HG03060 (cell line): ENCODE data around the gene SPATC1L.

Experiments used
- ATAC-seq: cut with Tn5 transposase; IDR thresholded peaks from one replicate; pipeline ENCODE4 v1.9.1; 2021; ENCODE audit warnings: low read depth, moderate number of reproducible peaks; ENCODE audit not compliant: unreplicated experiment

The SPATC1L gene

DNA sequence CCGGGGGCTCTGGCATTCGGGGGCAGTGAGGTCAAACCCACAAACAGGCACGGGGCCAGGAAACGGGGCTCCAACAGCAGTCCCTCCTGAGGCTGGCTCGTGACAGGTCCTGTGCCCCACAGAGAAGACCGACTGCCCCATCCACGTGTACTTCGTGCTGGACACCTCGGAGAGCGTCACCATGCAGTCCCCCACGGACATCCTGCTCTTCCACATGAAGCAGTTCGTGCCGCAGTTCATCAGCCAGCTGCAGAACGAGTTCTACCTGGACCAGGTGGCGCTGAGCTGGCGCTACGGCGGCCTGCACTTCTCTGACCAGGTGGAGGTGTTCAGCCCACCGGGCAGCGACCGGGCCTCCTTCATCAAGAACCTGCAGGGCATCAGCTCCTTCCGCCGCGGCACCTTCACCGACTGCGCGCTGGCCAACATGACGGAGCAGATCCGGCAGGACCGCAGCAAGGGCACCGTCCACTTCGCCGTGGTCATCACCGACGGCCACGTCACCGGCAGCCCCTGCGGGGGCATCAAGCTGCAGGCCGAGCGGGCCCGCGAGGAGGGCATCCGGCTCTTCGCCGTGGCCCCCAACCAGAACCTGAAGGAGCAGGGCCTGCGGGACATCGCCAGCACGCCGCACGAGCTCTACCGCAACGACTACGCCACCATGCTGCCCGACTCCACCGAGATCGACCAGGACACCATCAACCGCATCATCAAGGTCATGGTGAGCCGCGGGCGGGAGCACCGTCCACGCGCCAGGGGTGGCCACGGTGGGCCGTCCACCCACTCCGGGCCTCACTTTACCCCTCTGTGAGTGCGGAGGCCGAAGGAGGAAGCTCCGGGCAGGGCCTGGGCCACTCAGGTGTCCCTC lies 72.2 kb downstream of the SPATC1L start:
- ATAC-seq, result no peak

DNA sequence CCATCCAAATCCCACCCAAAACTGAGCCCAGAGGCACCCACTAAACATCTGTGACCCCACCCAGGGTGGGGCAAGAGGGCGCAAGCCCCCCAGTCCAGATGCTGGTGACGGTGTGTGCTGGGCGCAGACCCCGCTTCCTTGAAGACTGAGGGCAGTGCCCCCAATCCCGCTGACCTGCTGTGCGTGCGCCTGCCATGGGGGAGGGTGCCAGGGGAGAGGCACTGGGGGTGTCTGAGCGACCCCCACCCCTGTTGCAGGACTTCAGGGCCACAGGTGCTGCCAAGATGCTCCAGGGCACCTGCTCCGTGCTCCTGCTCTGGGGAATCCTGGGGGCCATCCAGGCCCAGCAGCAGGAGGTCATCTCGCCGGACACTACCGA lies 73.1 kb downstream of the SPATC1L start:
- no peak for ATAC-seq
